Umbilical cord (tissue), 2 donors: ENCODE measurements around the gene MARVELD3. TPM values are rescaled to one million over a fixed set of nuclear protein-coding genes. Genes with fewer than 3 reads are reported as not detected.
"Not testable (repeated sequence)": the region's sequence is repeated elsewhere in the genome, so short reads cannot be mapped to it uniquely, and the experiment has no call there.

Experiments
- DNase-seq: peaks from one replicate; pipeline ENCODE4 v3.0.0-alpha.2; 2015; ENCODE audit warnings: low spot score
- total RNA-seq: library from RNA; depleted of rRNA; stranded (reverse); fragments of >200 nt; gene quantifications from one replicate; pipeline ENCODE4 v1.2.3, GENCODE V29; 2014; ENCODE audit warnings: low replicate concordance; ENCODE audit not compliant: insufficient read depth

MARVELD3 gene
- total RNA-seq, 1 donor from 2014 or later, result 4.1 TPM

DNA sequence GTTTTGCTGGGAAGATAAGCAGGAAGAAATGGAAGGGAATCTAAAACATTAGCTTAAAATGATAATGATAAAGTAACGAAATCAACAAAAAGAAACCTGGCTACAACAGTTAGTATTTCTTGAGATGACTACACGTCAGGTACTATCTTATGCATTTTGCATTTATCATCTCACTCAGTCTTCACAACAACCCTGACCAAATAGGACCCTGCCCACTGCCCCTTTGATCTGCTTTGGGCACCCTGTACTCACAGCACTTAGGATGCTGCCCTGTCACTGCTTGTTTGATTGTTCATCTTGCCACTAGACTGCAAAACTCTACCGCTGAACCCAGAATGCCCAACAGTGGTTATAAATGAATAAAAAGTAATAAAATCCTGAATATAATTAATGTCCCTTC is 45.2 kb downstream of the MARVELD3 start:
- DNase-seq, result no peak

DNA sequence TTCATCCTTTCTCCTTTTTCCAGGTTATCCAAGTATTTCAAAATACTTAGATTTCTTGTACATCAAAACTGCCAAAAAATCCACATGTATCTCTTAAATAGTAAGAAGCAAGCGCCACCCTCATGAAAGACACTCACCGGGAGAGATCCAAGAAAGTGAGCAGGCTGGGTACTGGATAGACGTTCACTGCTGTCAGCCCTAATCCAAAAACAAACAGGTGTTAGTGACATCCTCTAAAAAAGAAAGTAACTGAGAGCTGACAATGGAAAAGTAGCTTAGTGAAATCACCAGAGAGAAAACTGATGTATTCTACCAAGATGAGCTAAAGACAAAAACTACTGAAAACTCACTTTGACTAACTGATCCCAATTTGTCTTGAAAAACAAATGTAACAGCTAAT is 46.1 kb downstream of the MARVELD3 start:
- DNase-seq, result no peak

DNA sequence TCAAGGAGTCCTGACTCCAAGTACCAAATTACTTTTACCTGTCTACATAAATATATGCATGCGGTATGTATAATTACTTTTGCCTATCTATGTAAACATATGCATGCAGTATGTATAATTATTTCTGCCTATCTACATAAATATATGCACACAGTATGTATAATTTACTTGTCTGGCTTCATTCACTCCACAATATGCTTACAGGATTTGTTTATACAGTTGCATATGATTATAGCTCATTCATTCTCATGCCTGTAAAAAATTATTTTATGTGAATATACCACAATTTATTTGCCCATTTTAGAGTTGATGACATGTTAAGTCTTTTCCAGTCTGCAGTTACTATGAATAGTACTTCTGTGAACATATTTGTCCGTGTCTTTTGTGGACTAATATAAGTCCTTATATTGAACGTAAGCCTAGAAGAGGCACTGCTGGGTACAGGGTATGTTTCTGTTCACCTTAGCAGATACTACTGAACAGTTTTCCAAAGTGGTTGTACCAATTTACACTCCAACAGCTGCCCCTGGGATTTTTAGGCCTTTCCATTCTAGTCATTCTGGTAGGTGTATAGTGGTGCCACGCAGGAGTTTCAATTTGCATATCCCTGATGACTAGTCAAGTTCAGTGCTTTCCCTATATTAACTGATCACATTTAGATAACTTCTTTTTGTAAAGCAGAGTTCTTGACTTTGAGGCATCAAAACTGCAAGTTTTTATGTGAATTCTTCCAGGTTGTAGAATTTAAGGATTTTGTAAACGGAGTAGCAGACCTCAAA is 47.0 kb downstream of the MARVELD3 start:
- no peak for DNase-seq

DNA sequence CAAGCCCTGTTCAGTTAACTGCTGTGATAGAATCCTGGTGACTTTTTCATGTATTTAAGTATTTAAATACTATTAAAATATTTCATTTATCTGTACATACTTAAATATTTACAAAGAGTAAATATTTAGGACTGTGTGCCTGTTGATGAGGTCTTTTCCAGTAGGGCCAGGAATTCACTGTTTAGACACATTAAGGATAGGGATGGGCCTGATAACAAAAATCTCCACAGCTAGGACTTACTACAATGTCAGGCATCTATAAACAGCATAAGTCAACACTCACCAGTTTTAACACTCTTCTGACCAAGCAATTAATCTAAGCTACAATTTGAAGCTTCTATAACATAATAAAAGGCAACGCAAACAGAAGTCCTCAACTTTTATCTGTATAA is 47.6 kb downstream of the MARVELD3 start:
- no peak for DNase-seq

DNA sequence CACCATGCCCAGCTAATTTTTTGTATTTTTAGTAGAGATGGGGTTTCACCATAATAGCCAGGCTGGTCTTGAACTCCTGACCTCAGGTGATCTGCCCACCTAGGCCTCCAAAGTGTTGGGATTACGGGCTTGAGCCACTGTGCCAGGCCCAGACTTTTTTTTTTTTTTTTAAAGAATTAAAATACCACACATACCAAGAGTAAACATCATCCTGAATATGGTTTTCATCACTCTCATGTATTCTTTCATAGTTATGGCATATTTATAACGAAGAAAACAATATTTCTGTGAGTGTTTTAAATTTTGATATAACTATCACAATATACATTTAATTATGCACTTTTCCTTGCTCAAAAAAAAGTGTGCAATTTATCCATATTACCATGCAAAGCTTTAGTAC is 48.2 kb downstream of the MARVELD3 start:
- no peak for DNase-seq

DNA sequence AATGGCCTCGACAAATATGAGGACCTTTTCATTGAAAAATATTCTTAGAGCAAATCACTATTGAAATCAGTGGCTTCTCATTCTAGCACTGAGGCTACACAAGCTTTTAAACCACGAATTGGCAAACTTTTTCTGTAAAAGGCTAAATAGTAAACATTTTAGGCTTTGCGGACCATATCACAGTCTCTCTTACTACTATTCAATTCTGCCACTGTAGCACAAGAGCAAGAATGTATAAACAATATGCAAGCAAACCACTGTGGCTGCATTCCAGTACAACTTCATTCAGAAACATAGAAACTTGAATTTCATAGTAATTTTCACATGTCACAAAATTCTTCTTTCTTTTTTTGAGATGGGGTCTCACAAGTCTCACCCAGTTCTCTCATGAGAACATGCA is 49.4 kb downstream of the MARVELD3 start:
- DNase-seq, result no peak

DNA sequence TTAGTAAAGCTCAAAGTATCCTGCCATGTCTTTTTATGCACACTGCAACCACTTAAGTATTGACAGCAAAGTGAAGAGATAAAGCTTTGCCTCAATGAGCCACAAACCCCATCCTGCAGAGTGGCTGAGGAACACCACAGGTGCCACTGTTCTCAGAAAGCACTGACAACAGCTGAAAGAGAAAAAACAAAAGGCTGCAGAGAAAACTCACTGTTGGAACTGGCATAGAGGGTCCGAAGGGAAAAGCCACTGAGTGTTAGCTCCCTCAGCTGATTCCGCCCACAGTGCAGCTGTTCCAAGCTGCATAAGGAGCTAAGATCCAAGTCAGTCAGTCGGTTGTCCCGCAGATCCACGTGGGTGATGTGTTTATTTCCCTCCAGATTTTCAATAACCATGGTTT is 50.3 kb downstream of the MARVELD3 start:
- DNase-seq, result no peak

DNA sequence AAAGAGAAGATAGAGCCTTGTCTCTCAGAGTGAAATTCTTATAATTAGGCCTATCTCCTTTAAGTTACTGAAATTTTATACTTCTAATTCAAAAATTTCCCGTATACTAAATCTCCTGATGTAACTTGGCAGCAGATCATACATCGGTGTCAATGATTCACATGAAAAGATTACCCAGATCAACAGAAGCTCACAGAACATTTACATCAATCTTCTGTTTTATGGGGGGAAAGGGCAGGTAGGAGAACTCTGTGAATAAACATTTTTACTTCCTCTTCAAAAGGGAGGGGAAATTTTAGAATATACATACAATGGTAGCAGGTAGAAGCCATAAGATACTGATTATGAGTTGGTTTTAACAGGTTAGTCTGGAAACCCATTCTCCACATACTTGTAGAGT is 55.4 kb downstream of the MARVELD3 start:
- DNase-seq, result no peak

DNA sequence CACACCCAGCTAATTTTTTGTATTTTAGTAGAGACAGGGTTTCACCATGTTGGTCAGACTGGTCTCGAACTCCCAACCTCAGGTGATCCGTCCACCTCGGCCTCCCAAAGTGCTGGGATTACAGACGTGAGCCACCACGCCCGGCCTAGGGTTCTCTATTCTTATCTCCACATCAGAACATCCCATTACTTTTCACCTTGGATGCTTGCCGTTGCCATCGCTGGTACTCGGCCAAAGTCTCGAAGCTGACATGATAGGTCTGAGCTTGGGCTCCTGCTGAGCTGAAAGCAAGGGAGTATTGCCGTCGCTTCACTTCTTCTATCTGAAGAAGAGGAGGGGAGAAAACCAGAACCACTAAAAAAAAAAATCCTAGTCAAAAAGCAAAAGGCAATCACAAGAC is 58.3 kb downstream of the MARVELD3 start:
- DNase-seq, result not testable (repeated sequence)

Other genes starting within 250 kb of the MARVELD3 start
- not detected for gene TLE7, start 184.1 kb upstream of the MARVELD3 start, total RNA-seq
- 19.0 TPM for gene ZNF23, start 163.9 kb upstream of the MARVELD3 start, total RNA-seq
- 19.3 TPM for gene ZNF19, start 136.9 kb upstream of the MARVELD3 start, total RNA-seq
- gene CHST4, start 99.8 kb upstream of the MARVELD3 start, total RNA-seq, result 1.2 TPM
- gene TAT, start 49.1 kb upstream of the MARVELD3 start, total RNA-seq, result 7.0 TPM
- 9.4 TPM for gene PHLPP2, start 98.5 kb downstream of the MARVELD3 start, total RNA-seq
- 96.1 TPM for gene AP1G1, start 182.7 kb downstream of the MARVELD3 start, total RNA-seq
- 16.4 TPM for gene ATXN1L, start 219.8 kb downstream of the MARVELD3 start, total RNA-seq